A673 (cell line): ENCODE results near the gene MIF. TPM values are rescaled to one million over a fixed set of nuclear protein-coding genes. Genes with fewer than 3 reads are reported as not detected.

ENCODE experiments used
- BruUV-seq: library from RNA; stranded (reverse); fragments of 400-500 nt; replicated peaks from 2 replicates; lab custom pipeline; 2021; lab: Mats Ljungman, UMichigan
- CTCF ChIA-PET: fragments of 300-600 bp; sonication (Branson Sonifier 250); formaldehyde crosslinking; loops from one replicate; lab custom pipeline; 2022; ENCODE audit warnings: antibody characterized with exemption; lab: Charles Lee
- POLR2A ChIA-PET: fragments of 300-600 bp; sonication (Branson Sonifier 250); formaldehyde crosslinking; loops from one replicate; lab custom pipeline; 2022; ENCODE audit warnings: antibody characterized with exemption; ENCODE audit not compliant: low non-redundant PET; lab: Charles Lee
- DNase-seq: peaks from one replicate; pipeline ENCODE4 v3.0.0-alpha.2; 2015; ENCODE audit warnings: low spot score
- H3K27ac ChIP-seq: fragments of 200-600 bp; sonication (generic); 2 replicates; pipeline ENCODE4 v1.5.1; 2016; ENCODE audit warnings: mixed run types, low read depth, mild to moderate bottlenecking, mixed read lengths, antibody characterized with exemption, low read length; ENCODE audit not compliant: poor library complexity, severe bottlenecking
- H3K27me3 ChIP-seq: fragments of 200-600 bp; sonication (generic); replicated peaks from 2 replicates; pipeline ENCODE4 v1.6.1; 2017; ENCODE audit warnings: mixed run types, low read depth, mild to moderate bottlenecking, mixed read lengths, antibody characterized with exemption, low read length; ENCODE audit not compliant: insufficient read depth, poor library complexity
- H3K36me3 ChIP-seq: fragments of 200-600 bp; sonication (generic); 2 replicates; pipeline ENCODE4 v1.6.1; 2016; ENCODE audit warnings: mixed run types, mild to moderate bottlenecking, mixed read lengths, antibody characterized with exemption, low read length; ENCODE audit not compliant: insufficient read depth, poor library complexity, severe bottlenecking
- H3K4me1 ChIP-seq: fragments of 200-600 bp; sonication (generic); 2 replicates; pipeline ENCODE4 v1.6.1; 2017; ENCODE audit warnings: mixed run types, mild to moderate bottlenecking, mixed read lengths, antibody characterized with exemption, low read length; ENCODE audit not compliant: insufficient read depth, poor library complexity, severe bottlenecking
- H3K4me3 ChIP-seq: fragments of 200-600 bp; sonication (generic); 2 replicates; pipeline ENCODE4 v1.5.1; 2016; ENCODE audit warnings: low read depth, mixed run types, mild to moderate bottlenecking, mixed read lengths, low read length; ENCODE audit not compliant: poor library complexity, severe bottlenecking
- H3K9me3 ChIP-seq: fragments of 200-600 bp; sonication (generic); 2 replicates; pipeline ENCODE4 v1.6.1; 2016; ENCODE audit warnings: mixed run types, low read depth, mild to moderate bottlenecking, mixed read lengths, antibody characterized with exemption, low read length; ENCODE audit not compliant: poor library complexity, severe bottlenecking
- CTCF ChIP-seq: fragments of 300-800, 200-600 bp; sonication (generic); conservative IDR thresholded peaks from 2 replicates; pipeline ENCODE4 v1.5.1; 2017; ENCODE audit warnings: low read depth, mild to moderate bottlenecking, antibody characterized with exemption, low read length, moderate library complexity, mixed read lengths
- EZH2 ChIP-seq: fragments of 200-600 bp; sonication (generic); IDR thresholded peaks from 2 replicates; pipeline ENCODE4 v1.6.1; 2017; ENCODE audit warnings: borderline replicate concordance, low read depth, mild to moderate bottlenecking, mixed read lengths, antibody characterized with exemption, low read length; ENCODE audit not compliant: poor library complexity, severe bottlenecking
- intact Hi-C: fragments of 100-400 bp; cut with micrococcal nuclease; formaldehyde crosslinking; loops from one replicate; pipeline ENCODE4 v1.10.0; 2022; ENCODE audit not compliant: unreplicated experiment
- total RNA-seq: library from RNA; stranded (reverse); gene quantifications from 2 replicates; pipeline ENCODE4 v1.2.3, GENCODE V29; 2021

MIF gene
- total RNA-seq, 1 experiment from 2014 or later = 802 TPM

GRCh38 chr22:23868580-23868979 is 25.6 kb upstream of the MIF start:
- no TSS peak for BruUV-seq
- no peak for DNase-seq
- POLR2A ChIA-PET = no interaction called here

GRCh38 chr22:23874871-23875270 is 19.3 kb upstream of the MIF start:
- Histone ChIP-seq H3K27me3 (no peaks in the 10 kb centered on the region), H3K27ac (no peak overlapping the region), H3K4me3 (no peak overlapping the region), H3K4me1 (no peaks in the 10 kb centered on the region), H3K36me3 (no peaks in the 10 kb centered on the region), H3K9me3 (no peaks in the 10 kb centered on the region)
- peak; percentile 43 for DNase-seq
- TF ChIP-seq CTCF (no peak), EZH2 (no peak)
- CTCF ChIA-PET = no interaction called here
- POLR2A ChIA-PET = no interaction called here
- BruUV-seq = no TSS peak
- intact Hi-C loops = no loop called here

More at GRCh38 chr22:23868580-23868979, 25.6 kb upstream of the MIF start:
- intact Hi-C loops = no loop called here
- TF ChIP-seq EZH2 (no peak), CTCF (no peak)
- Histone ChIP-seq H3K4me3 (no peak overlapping the region), H3K27ac (no peak overlapping the region), H3K4me1 (no peaks in the 10 kb centered on the region), H3K9me3 (no peaks in the 10 kb centered on the region), H3K27me3 (no peaks in the 10 kb centered on the region), H3K36me3 (no peaks in the 10 kb centered on the region)
- CTCF ChIA-PET = interaction anchor here (0.8 kb wide), 1 partner anchor 19 kb away, joined by 3 read pairs; no protein-coding TSS in a partner anchor

- H3K9me3 ChIP-seq = no peaks in the 10 kb centered on the region
- ChIA-PET POLR2A (no interaction called here), CTCF (no interaction called here)
- no TSS peak for BruUV-seq
- DNase-seq = no peak
- intact Hi-C loops = no loop called here
- H3K36me3 ChIP-seq = no peaks in the 10 kb centered on the region
- no peaks in the 10 kb centered on the region for H3K27me3 ChIP-seq
- H3K27ac ChIP-seq = no peak overlapping the region
- TF ChIP-seq EZH2 = no peak
- TF ChIP-seq CTCF = no peak
- no peaks in the 10 kb centered on the region for H3K4me1 ChIP-seq
- no peak overlapping the region for H3K4me3 ChIP-seq
Observed at GRCh38 chr22:23875801-23876200, 18.4 kb upstream of the MIF start.
